ENCODE measurements around the gene MYLK4. TPM values are rescaled to one million over a fixed set of nuclear protein-coding genes. Genes with fewer than 3 reads are reported as not detected.

Gene MYLK4
- total RNA-seq, 4 donors from 2014 or later = 0.42 to 0.98 (median 0.52) TPM

- Histone ChIP-seq H3K4me1 (peaks cover 0 to 2% (median 0%) of the 10 kb centered on the region in 4 donors), H3K9me3 (no peaks in the 10 kb centered on the region), H3K4me3 (no peak overlapping the region), H3K36me3 (no peaks in the 10 kb centered on the region), H3K27ac (no peak overlapping the region), H3K27me3 (no peaks in the 10 kb centered on the region)
- no peak for DNase-seq (ENCODE audit: low spot score in 2 of 2)
- 77 to 78% methylated on average over 17 of the region's 17 CpGs for WGBS, 2 donors
- TF ChIP-seq CTCF (IDR thresholded peaks at IDR 0.05) (no peak), EP300 (IDR thresholded peaks at IDR 0.05) (no peak), POLR2A (IDR thresholded peaks at IDR 0.05) (no peak)
These were observed 7.2 kb downstream of the MYLK4 start for GRCh38 chr6:2743280-2744208.

- no peak for DNase-seq (ENCODE audit: low spot score in 2 of 2)
- no peaks in the 10 kb centered on the region for H3K9me3 ChIP-seq
- H3K4me3 ChIP-seq = no peak overlapping the region
- H3K4me1 ChIP-seq = peaks cover 0 to 8% (median 0%) of the 10 kb centered on the region in 4 donors
- no peak overlapping the region for H3K27ac ChIP-seq
- no peaks in the 10 kb centered on the region for H3K27me3 ChIP-seq
- no peaks in the 10 kb centered on the region for H3K36me3 ChIP-seq
- TF ChIP-seq EP300 (IDR thresholded peaks at IDR 0.05) = no peak
- no peak for TF ChIP-seq POLR2A (IDR thresholded peaks at IDR 0.05)
- TF ChIP-seq CTCF (IDR thresholded peaks at IDR 0.05) = no peak
- 82 to 85% methylated on average over 2 of the region's 2 CpGs for WGBS, 2 donors
These were observed 9.0 kb downstream of the MYLK4 start for GRCh38 chr6:2741756-2742155.

- peaks cover 0 to 8% (median 0%) of the 10 kb centered on the region in 4 donors for H3K4me1 ChIP-seq
- no peaks in the 10 kb centered on the region for H3K36me3 ChIP-seq
- H3K9me3 ChIP-seq = no peaks in the 10 kb centered on the region
- no peak overlapping the region for H3K4me3 ChIP-seq
- DNase-seq (ENCODE audit: low spot score in 2 of 2) = no peak
- TF ChIP-seq CTCF (IDR thresholded peaks at IDR 0.05) = no peak
- no peak for TF ChIP-seq POLR2A (IDR thresholded peaks at IDR 0.05)
- TF ChIP-seq EP300 (IDR thresholded peaks at IDR 0.05) = no peak
- H3K27me3 ChIP-seq = no peaks in the 10 kb centered on the region
- H3K27ac ChIP-seq = no peak overlapping the region
- WGBS, 2 donors = 78 to 88% methylated on average over 5 of the region's 5 CpGs
These were observed 10.1 kb downstream of the MYLK4 start for GRCh38 chr6:2740581-2740980.

GRCh38 chr6:2739335-2739734 lies 11.4 kb downstream of the MYLK4 start:
- H3K27ac ChIP-seq = no peak overlapping the region
- 85 to 96% methylated on average over 4 of the region's 4 CpGs for WGBS, 2 donors
- H3K27me3 ChIP-seq = no peaks in the 10 kb centered on the region
- no peak overlapping the region for H3K4me3 ChIP-seq
- no peaks in the 10 kb centered on the region for H3K9me3 ChIP-seq
- TF ChIP-seq CTCF (IDR thresholded peaks at IDR 0.05) (no peak), POLR2A (IDR thresholded peaks at IDR 0.05) (no peak), EP300 (IDR thresholded peaks at IDR 0.05) (no peak)
- peaks cover 0 to 8% (median 0%) of the 10 kb centered on the region in 4 donors for H3K4me1 ChIP-seq
- no peak for DNase-seq (ENCODE audit: low spot score in 2 of 2)
- H3K36me3 ChIP-seq = no peaks in the 10 kb centered on the region

- Histone ChIP-seq H3K9me3 (no peaks in the 10 kb centered on the region), H3K27me3 (no peaks in the 10 kb centered on the region), H3K36me3 (no peaks in the 10 kb centered on the region), H3K27ac (no peak overlapping the region), H3K4me1 (peaks cover 0 to 12% (median 2%) of the 10 kb centered on the region in 4 donors), H3K4me3 (no peak overlapping the region)
- peak in 1 of 2 donors; percentile 54 for DNase-seq (ENCODE audit: low spot score in 2 of 2)
- 28 to 34% methylated on average over 5 of the region's 5 CpGs for WGBS, 2 donors
- TF ChIP-seq EP300 (IDR thresholded peaks at IDR 0.05) (no peak), POLR2A (IDR thresholded peaks at IDR 0.05) (no peak), CTCF (IDR thresholded peaks at IDR 0.05) (peak; percentile 46 to 65 (median 52))
These were observed 12.2 kb downstream of the MYLK4 start for GRCh38 chr6:2738373-2738979.
